Measurements from ENCODE around the gene KCNIP3. TPM values are rescaled to one million over a fixed set of nuclear protein-coding genes. Genes with fewer than 3 reads are reported as not detected.

KCNIP3 gene
- total RNA-seq, 3 donors from 2014 or later = 3.0 to 12.5 (median 4.1) TPM

DNA sequence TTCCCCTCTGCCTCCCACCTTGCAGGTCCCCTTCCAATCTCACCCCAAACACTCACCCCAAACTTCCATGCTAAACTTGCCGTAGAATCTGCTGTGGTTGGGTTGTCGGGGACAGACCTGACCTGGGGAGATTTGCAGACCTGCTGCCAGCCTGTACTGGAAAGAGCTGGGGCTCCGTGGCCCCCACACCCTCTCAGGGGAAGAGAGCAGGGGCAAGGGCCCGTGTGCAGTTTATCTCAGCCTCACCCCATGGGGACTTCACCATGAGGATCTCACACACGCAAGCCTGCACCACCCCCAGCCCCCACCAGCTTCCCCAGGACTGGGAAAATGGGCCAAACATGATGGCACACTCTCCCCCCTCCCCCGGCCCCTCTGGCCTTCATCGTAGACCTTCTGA is 30.7 kb downstream of the KCNIP3 start:
- no peaks in the 10 kb centered on the region for H3K4me1 ChIP-seq (ENCODE audit: low read depth)
- no peak overlapping the region for H3K4me3 ChIP-seq
- H3K36me3 ChIP-seq (ENCODE audit: low read depth) = no peaks in the 10 kb centered on the region
- no peak for ATAC-seq
- no peaks in the 10 kb centered on the region for H3K9me3 ChIP-seq
- peak in 1 of 3 donors; percentile 22 for DNase-seq
- TF ChIP-seq, protein P1, sequence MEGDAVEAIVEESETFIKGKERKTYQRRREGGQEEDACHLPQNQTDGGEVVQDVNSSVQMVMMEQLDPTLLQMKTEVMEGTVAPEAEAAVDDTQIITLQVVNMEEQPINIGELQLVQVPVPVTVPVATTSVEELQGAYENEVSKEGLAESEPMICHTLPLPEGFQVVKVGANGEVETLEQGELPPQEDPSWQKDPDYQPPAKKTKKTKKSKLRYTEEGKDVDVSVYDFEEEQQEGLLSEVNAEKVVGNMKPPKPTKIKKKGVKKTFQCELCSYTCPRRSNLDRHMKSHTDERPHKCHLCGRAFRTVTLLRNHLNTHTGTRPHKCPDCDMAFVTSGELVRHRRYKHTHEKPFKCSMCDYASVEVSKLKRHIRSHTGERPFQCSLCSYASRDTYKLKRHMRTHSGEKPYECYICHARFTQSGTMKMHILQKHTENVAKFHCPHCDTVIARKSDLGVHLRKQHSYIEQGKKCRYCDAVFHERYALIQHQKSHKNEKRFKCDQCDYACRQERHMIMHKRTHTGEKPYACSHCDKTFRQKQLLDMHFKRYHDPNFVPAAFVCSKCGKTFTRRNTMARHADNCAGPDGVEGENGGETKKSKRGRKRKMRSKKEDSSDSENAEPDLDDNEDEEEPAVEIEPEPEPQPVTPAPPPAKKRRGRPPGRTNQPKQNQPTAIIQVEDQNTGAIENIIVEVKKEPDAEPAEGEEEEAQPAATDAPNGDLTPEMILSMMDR (IDR thresholded peaks at IDR 0.05) = no peak
- intact Hi-C loops (cut with DNase I, micrococcal nuclease) = no loop called here

DNA sequence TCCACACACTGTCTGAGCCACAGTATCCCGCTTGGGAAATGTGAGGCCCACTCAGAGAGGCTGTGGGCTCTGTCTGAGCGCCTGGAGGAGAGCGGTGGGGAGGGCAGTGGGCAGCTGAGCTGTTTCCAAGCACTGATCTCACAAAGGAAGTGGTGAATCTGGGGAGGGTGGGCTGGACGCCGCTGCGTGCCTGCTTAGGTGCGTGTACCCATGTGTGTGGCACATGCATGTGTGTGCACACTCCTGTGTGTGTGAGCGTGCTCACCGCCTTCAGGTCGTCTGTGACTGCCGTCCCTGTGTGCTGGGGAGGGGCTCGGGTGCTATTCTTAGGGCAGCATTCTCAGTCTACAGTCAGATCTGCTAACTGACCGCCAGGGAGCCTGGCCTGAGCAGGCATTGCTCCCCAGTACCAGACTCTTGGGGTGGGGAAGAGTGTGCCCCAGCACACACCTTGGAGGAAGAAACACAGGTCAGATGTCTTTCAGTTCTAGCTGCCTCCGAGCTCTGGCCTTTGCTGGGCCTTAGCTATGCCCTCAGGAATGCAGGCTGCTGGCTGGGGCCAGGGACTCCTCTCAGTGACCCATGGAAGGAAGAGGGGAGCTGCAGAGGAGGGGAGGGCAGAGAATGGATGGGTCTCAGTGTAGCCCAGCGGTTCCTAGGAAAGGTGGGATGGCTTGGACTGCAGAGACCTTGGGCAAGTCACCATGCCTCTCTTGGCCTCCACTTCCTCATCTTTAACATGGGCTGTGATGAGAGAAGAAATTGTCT is 31.4 kb downstream of the KCNIP3 start:
- ATAC-seq (no peak), DNase-seq (peak in 1 of 3 donors; percentile 21)
- intact Hi-C loops (cut with DNase I, micrococcal nuclease) = no loop called here
- H3K4me3 ChIP-seq = no peak overlapping the region
- H3K4me1 ChIP-seq (ENCODE audit: low read depth) = no peaks in the 10 kb centered on the region
- TF ChIP-seq, protein P1 (IDR thresholded peaks at IDR 0.05) = no peak
- H3K36me3 ChIP-seq (ENCODE audit: low read depth) = no peaks in the 10 kb centered on the region
- H3K9me3 ChIP-seq = no peaks in the 10 kb centered on the region

DNA sequence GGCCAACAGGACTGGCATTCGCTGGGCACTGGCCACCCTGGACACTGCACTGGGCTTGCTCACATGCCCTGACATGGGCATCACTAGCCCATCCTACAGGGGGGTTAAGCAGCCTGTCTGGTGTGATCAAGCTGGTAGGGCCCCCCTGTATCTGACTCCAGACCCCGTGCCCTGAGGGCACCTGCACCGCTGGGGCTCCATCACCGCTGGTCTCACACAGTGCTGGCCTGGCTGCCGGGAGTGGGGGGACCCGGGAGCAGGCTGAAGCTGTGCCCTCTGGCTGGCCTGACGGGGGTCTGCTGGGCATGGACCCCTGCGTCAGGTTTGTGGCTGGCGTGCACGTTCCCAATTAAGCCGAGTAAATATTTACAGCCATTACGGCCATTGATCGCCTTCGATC is 32.3 kb downstream of the KCNIP3 start:
- ATAC-seq (no peak), DNase-seq (peak in 1 of 3 donors; percentile 33)
- TF ChIP-seq, protein P1 (IDR thresholded peaks at IDR 0.05) = no peak

DNA sequence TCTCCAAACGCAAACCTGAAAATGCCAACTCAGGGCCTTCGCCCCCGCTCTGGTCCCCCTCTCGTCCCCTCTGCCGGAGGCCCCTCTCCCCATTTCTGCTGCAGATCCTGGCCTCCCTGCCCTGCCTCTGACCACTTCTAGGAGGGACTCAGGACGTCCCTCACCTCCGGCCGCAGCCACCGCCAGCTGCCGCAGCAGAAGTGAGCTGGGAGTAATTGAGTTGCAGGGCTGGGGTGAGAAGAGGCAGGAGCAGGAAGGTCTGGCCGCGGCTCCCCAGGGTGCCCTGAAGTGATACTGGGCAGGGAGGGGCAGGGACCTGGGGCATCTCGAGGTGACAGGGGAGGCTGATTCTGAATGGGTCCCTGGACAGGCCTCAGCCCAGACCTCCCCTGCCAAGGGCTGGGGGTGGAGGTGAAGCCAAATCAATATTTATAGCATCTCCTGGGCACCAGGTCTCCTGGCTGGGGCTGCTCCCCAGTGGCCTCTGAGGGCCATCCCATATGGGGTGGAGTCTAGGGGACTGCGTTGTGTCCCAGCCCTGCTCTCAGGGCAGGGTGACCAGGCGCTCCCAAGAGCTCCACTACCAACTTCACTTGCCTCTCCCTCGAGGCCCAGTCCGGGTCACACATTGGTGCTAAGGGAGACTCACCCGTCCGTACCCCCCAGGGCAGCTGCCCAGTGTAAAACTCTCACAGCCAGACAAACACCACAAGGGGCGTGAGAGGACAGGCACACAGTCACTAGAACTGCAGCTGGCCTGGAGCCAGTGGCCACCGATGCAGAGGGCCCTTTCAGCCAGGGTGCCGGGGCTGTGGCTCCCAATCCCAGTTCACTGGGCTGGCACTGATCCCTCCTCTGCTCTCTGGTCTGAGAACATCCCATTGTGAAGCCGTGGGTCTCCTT is 33.0 kb downstream of the KCNIP3 start:
- TF ChIP-seq, protein P1 (IDR thresholded peaks at IDR 0.05) = no peak
- peak; percentile 12 for ATAC-seq
- Histone ChIP-seq H3K36me3 (ENCODE audit: low read depth) (no peaks in the 10 kb centered on the region), H3K9me3 (no peaks in the 10 kb centered on the region), H3K4me1 (ENCODE audit: low read depth) (no peaks in the 10 kb centered on the region), H3K4me3 (no peak overlapping the region)
- intact Hi-C loops (cut with DNase I, micrococcal nuclease) = no loop called here
- DNase-seq = peak in 2 of 3 donors; percentile 23 to 27

More for the DNA sequence above, 32.3 kb downstream of the KCNIP3 start:
- intact Hi-C loops (cut with DNase I, micrococcal nuclease) = no loop called here
- no peaks in the 10 kb centered on the region for H3K9me3 ChIP-seq
- no peaks in the 10 kb centered on the region for H3K4me1 ChIP-seq (ENCODE audit: low read depth)
- H3K36me3 ChIP-seq (ENCODE audit: low read depth) = no peaks in the 10 kb centered on the region
- no peak overlapping the region for H3K4me3 ChIP-seq

DNA sequence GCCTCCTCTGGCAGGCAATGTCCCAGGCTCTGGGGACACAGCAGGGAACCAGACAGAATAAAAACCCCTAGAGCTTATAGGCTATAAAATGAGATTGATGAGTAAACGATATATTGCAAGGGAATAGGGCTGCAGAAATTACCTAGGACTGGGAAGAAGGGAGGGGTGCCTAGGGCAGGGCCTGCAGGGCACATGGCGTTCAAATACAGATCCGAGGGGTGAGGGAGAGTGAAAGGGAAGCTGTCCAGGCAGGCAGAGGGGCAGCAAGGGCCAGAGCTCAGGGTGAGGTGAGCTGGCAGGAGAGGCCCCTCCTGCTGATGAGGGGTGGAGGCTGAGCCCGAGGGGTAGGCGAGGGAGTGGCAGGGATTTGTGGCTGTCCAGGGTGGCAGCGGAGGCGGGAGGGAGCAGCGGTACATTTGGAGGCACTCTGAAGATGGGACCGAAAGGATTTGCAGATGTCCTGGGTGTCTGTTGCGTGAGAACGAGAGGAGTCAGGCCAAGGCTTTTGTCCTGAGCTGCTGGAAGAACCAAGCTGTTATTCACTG is 33.7 kb downstream of the KCNIP3 start:
- TF ChIP-seq, protein P1 (IDR thresholded peaks at IDR 0.05) = no peak
- Histone ChIP-seq H3K9me3 (no peaks in the 10 kb centered on the region), H3K4me1 (ENCODE audit: low read depth) (no peaks in the 10 kb centered on the region), H3K36me3 (ENCODE audit: low read depth) (no peaks in the 10 kb centered on the region), H3K4me3 (no peak overlapping the region)
- DNase-seq = peak in 2 of 3 donors; percentile 10 to 37
- intact Hi-C loops (cut with DNase I, micrococcal nuclease) = no loop called here
- ATAC-seq = no peak

Data from mucosa of descending colon (tissue), 3 donors.